SK-N-DZ (cell line): Measurements from ENCODE around the gene ERI3.

ENCODE experiments used
- DNase-seq: peaks from one replicate; pipeline ENCODE4 v3.0.0-alpha.2; 2015; ENCODE audit warnings: low spot score

Gene ERI3

DNA sequence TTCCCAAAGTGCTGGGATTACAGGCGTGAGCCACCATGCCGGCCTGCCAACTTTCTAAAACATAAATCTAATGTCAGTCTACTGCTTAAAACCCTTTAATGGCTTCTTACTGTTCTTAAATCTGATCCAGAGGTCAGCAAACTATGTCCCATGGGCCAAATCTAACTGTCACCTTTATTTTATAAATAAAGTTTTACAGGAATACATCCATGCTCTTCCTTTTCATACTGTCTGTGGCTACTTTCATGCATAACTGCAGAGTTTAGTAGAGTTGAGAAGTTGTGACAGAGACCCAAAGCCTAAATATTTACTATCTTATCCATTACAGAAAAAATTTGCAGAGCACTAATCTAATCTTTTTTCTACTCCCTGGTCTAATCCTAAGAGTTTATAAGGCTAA lies 3.8 kb downstream of the ERI3 start:
- DNase-seq = no peak

DNA sequence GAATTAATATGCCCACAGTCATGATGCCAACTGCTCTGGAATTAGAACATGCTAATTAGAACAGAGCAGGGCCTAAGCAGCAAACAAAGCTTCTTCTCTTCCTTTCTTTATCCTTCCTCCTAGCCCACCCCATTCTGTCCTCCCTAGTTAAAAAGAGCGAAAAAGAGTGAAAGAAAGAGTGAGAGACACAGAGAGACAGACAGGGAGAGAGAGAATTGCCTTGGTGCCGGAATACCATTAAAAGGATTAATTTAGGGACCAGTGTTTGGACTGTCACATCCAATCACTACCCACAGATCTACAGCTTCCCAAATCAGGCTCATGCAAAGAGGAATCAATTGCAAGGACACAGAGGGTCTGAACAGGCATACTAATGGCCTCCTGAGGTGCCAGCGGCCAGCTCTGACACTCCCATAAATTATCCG lies 7.0 kb downstream of the ERI3 start:
- no peak for DNase-seq

DNA sequence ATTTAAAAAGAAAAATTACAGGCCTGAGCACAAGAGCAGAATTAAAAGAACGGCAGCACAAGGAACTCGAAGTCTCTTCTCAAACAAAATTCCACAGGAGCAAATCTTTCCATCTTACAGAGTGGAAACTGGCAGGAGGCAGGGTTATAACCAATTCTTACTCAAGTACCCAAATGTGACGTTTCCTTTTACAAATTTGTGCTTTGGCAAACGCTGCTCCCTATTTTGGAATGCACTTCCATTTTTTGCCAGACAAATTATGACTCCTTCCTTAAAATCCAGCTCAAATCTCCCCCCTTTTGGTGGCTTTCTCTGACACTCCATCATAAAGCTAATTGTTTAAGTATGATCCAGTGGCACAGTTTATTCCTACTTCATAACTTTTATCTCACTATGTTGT lies 7.8 kb downstream of the ERI3 start:
- DNase-seq = no peak

DNA sequence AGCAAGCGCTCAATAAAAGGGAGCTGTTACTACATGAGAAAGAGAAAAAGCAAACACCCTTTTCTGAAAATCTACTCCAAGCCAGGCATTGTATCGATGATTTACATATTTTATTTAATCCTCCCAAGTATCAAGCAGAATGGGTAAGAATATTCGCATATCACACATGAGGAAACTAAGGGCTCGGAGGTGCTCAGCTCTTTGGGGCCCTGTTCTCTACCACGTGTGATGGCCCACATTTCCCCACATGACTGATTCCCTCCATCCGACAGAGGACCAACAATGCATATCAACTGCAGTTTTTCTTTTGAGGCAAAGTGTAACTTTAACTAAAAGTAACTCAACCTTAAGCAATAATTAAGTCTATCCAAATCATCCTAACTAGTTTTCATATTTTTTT lies 8.2 kb downstream of the ERI3 start:
- DNase-seq = no peak

DNA sequence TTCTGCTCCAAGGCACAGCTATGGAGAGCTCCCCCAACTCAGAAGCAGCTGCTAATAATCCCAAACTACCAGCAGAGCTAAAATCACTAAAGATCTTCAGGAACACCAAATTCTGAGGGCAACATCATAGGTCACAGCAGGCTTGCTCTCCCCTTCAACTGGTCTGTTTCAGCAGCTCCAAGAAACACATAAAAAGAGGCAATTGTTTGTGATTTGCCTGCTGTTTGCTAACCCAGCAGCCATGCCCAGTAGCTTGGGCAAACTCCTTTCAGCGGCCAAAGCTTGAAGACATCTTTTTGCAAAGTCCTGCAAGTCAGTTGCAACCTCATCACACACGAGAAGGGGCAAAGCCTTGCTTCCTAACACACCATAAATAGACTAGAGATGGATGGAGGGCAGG lies 8.9 kb downstream of the ERI3 start:
- DNase-seq = no peak

DNA sequence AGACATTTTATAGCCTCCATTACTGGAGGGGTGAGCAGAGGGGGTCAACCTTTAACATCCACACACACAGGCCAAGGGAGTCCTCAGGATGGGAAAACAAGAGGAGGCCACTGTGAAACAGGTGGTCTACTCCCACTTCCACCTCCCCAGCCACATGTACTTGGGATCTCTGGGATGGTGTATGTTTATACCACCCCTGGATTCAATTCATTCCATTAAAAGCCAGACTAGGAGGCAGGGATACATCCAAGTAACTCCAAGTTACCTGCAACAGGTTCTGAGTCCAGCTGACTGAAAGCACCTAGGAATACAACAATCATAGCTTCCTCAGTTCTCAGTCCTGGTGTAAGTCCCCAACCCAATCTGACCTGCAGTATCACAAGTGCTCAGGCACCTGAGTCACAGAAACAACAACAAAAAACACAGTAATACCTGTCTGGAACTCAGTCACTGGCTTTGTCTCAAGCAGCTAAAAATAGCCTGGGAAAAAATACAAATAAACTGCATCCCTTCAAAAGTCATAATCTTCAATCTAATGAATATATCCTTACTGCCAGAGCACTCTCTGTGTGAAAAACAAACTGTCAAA lies 9.8 kb downstream of the ERI3 start:
- no peak for DNase-seq

DNA sequence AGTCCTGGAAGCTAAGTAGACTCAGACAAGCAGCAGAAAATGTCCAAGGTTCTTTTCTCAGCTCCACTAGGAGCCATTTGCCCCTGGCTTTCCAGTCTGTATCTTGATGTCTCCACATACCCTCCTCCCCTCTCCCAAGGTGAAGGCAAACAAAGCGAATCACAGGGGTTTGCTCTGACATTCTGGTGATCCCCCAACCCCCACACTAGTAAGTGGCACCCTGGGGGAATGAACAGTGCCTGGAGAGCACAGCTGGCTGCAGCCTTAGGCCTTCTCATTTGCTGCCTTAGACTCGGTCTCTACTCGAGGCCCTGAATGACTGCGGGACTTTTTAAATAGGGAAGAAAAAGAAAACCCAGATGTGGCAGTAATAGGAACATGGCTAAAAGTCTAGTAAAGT lies 15.3 kb downstream of the ERI3 start:
- no peak for DNase-seq

DNA sequence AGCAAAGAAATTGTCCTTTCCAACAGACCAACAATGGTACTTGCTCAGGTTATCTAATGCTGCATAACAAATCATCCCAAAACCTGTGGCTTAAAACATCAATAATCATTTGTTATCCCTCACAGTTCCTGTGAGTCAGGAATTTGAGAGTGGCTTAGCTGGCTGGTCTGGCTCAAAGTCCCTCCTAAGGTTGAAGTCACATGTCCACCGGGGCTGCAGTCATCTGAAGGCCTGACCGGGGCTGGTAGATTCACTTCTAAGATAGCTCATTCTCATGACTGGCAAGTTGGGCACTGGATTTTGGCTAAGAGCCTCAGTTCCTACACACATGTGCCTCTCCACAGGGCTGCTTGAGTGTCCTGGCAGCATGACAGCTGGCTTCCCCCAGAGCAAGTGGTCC lies 16.9 kb downstream of the ERI3 start:
- DNase-seq = no peak

DNA sequence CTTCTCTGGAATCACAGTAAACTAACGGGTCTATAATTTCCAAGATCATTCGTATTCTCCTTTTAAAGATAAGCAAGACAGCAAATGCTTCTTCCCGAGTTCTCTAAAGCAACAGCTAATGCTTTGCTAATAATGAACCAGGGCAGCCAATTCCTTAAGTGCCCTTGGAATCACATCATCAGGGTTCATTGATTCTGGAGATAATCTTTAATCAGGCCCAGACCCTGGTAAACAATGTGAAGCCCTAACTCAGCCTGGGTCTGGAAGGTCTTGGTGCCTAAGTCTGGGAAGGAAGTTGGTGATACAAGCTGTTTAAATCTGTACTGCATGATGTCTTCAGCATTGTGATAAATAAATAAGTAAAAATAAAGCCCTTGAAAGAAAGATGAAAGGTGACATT lies 18.4 kb downstream of the ERI3 start:
- DNase-seq = no peak

DNA sequence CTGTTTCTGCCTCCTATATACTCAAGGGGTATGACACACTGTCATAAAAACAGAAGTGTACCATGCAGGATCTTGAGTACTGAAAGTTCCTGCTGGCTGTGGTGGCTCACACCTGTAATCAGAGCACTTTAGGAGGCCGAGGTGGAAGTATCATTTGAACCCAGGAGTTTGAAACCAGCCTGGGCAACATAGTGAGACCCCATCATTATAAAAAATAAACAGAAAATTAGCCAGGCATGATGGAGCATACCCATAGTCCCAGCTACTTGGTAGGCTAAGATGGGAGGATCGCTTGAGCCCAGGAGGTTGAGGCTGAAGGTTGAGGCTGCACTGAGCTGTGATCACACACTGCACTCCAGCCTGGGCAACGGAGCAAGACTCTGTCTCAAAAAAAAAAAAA lies 20.1 kb downstream of the ERI3 start:
- no peak for DNase-seq

DNA sequence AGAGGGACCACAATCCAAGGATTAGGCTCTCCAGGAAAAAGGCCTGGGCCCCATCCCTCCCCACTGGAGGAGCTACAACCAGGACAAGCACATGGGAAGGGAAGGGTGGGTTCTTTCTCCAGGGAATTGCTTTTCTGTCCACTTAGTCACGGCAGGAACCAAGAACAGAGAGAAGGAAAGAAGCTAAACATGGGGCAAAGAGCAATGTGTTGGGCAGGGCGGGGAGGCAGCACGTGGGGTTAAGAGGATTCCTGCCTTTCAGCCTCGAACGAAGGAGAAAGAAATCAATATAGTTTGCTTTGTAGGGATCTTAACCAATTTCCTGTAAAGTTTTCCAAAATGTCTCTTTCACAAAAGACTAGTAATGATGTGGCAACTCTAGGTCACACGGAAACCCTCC lies 21.7 kb downstream of the ERI3 start:
- no peak for DNase-seq

DNA sequence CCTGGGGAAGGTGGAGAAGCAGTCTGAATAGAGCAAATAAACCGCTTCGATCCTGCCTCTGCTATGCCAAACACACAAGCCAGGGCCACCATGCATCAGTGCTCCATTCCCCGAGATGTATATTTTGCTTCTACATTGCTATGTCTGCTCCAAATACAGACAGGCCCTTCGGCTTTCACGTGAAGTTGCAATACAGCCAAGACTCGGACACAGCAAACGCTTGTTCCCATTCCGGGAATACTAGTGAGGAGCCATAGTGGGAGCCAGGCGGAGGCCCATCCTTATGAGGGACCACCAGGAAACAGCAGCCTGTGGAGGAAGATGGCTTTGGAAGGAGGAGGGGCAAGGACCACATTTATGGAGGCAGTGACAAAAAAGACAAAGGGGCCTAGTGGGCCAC lies 22.6 kb downstream of the ERI3 start:
- no peak for DNase-seq

DNA sequence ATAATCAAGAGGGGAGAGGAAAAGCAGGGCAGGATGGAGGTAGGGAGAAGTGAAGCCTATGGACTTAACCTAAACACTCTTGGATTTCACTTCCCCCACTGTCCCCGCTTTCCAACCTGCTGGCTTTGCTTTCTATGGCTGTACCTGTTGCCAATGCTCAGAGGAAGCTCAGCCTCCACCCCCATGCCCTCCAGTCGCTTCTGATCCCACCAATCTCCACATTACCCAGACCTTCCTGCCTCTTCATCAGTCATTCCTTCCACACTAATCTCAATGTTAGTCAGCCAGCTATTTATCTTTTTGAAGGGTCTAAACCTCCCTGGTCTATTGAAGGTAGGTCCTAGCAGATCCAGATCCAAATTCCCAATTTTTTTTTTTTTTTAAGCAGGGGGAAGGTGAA lies 24.1 kb downstream of the ERI3 start:
- DNase-seq = no peak

DNA sequence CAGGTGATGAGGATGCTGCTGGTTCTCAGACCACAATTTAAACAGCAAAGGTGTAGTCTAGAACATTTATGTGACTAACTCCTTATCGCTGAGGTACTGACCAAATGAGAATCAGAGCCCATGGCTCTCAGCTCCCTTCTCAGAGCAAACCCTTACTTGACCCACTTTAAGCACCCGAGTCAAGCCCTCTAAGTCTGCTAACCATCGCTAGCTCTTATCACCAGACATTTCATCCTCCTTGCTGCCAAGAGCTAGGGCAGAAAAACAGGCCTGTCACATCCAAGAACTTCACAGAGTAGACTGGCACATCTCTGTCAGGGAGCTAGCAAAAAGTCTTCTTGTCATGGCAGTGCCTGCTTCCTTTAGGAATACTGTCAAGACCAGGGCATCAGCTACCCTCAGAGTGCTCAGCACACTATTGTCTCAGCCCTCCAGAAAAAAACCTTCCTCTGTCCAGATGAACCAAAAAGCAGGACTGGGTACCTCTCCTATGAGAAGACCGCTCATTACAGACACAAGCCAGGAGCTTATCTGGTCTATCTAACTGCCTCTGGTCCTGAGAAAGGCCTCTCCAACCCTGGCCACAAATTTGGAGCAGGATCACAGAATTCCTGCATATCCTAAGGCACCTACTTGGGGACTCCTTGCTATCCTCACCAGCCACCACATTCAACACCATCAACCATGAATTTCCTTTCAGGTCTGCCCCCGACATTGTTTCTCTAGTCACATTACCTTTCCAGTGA lies 26.2 kb downstream of the ERI3 start:
- no peak for DNase-seq

DNA sequence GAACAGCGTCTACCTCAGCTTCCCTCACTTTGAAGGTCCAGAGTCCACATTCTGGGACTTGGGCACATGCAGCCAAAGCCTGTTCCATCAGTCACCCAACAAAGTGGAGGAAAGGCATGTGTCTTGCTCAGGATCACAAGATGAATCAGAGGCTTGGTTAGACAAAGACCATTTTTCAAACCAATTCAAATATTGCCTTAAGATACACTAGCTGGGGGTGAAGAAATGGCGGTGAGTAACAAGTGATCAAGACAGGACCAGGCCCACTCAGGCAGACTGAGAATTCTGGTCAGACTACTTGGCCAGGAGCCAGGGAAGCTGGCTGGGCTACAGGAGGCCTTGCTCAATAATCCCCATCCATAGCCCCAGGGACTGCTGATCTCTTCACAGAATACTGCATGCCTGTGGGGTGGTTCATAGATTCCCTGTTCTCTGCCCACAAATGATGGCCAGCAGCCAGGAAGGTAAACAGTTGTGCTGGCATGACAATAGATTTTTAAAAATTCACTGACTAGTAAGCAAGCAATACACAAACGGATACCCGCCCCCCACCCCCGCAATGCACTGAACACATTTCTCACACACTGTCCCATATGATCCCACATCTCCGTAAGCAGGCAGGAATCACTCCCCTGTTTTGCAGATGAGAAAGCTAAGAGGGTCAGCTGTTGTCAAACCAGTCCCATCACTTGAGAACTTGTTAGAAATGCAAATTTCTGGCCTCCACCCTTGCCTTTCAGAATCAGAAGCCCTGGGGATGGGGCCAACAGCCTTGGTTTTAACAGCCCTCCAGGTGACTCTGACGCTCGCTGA lies 27.2 kb downstream of the ERI3 start:
- no peak for DNase-seq

DNA sequence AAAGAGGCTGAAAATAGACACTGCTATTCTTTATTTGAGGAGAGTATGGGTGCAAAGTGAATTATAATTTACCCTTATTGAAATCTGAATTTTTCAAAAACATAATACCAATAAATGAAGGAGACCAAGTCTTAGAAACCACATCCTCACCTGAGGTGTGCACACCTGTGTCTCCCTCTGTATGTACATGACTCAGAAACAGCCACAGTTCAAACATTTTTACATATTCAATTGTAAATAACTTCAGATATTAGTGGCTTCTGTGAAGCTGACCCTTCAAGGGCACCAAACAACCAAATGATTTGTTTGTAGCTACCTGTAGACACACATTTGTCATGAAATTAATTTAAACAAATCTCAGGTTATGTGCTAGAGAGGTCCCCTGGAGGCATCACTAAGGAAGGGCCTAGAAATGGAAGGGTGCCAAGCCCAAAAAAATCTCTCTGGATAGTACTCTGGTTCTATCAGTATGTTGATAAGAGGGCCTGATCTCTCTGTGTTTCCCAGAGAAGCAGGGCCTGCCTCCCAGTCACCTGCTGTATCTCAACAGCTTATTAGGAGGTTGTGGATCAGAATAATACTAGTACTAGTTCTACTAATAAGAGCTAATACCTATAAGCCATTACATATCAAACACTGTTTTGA lies 28.1 kb downstream of the ERI3 start:
- DNase-seq = no peak

DNA sequence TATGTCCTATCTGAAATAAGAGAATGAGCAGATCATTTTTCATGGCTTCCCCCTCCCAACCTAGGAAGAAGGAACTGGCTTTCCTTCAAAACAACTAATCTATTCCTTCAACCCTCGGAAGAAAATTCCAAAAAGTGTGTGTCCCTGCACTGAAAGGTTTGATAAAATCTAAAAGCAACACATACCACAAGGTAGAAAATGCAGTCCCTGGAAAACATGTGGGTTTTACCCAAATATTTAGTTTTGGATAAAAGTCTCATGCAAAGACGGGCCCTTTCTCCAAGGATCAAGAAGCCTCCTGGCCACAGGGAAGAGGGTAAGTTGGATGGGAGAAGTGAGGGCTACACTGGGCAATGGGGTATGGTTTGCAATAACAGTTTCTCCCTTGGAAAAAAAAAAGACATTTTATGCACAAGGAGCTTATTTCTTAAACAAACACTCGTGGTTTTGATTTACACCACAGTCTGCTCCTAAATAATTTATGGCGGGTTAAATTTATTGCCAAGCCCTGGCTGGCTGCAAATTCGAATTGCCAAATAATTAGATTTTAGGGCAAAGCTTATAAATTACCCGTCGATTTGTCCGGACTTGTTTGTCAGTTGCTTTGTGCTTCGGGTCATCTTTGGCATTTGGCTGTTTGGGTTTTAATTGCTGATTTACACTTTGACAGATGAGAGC lies 28.9 kb downstream of the ERI3 start:
- no peak for DNase-seq

DNA sequence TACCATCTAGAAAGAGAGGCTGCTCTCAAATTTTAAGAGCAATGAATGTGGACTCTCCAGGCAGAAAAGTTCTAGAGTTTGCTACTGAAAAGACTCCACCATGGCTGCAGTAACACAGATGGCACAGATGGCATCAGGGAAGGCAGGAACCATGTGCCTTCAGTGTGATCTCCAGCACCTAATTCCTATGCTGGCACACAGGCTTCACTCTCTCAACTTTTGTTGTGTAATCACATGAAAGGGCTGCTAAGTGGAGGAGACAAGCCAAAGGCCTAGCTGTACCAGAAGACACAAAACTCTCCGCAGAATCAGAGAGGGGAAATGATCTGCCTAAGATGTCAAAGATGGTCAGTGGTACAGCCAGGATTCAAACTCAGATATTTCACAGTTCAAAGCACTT lies 31.1 kb downstream of the ERI3 start:
- DNase-seq = no peak

DNA sequence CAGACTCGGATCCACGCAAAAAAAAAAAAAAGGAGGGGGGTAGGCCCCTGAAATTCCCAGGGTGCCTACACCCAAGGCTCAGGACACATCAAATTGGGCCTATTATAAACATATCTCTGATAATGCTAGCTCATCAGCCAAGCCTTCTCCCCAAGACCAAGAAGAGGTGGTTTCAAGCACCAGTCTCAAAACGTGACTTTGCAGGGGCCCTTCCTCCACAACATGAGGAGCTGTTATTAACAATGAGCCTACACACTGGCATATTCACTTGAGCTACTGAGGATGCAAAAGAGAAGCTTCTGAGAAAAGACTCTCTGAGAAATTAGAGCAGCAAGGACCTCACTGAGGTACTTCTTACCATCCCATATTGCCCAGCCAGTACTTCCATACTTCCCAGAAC lies 32.7 kb downstream of the ERI3 start:
- no peak for DNase-seq

DNA sequence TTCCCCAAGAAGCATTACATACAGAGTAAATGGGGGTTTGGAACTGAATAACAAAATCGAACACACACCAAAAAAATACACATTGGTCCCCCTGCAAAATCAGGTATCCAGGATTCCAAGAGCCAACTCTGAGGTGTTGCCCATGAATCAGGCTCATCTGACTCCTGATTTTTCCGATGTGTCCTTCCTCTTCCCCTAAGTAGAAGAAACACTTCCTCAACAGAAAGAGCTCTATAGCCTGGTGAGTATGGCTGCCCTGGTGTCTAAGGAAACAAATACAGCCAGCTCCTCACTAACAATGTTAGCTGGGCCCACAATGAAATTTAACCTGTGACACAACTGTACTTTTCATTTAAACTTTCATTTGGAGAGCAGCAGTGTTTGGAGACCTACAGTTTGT lies 33.6 kb downstream of the ERI3 start:
- DNase-seq = no peak
